ENCODE data around the gene SLC7A10. TPM values are rescaled to one million over a fixed set of nuclear protein-coding genes. Genes with fewer than 3 reads are reported as not detected.
A peak's percentile ranks its signal among the peaks of the same experiment; 100 is the strongest.

The SLC7A10 gene
- polyA plus RNA-seq, 1 donor (not counting 4 experiments of a cell fraction or from before 2014, with no cell fraction given), result not detected

GRCh38 chr19:33219261-33219815 lies 6.3 kb downstream of the SLC7A10 start:
- TF ChIP-seq, protein P1, sequence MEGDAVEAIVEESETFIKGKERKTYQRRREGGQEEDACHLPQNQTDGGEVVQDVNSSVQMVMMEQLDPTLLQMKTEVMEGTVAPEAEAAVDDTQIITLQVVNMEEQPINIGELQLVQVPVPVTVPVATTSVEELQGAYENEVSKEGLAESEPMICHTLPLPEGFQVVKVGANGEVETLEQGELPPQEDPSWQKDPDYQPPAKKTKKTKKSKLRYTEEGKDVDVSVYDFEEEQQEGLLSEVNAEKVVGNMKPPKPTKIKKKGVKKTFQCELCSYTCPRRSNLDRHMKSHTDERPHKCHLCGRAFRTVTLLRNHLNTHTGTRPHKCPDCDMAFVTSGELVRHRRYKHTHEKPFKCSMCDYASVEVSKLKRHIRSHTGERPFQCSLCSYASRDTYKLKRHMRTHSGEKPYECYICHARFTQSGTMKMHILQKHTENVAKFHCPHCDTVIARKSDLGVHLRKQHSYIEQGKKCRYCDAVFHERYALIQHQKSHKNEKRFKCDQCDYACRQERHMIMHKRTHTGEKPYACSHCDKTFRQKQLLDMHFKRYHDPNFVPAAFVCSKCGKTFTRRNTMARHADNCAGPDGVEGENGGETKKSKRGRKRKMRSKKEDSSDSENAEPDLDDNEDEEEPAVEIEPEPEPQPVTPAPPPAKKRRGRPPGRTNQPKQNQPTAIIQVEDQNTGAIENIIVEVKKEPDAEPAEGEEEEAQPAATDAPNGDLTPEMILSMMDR (optimal IDR thresholded peaks at IDR 0.05 in 1 of 3, IDR thresholded peaks at IDR 0.05 in 1 of 3, conservative IDR thresholded peaks at IDR 0.05 in 1 of 3; ENCODE audit: extremely low read depth in 1 of 3, insufficient read depth in 2 of 3, low read length in 3 of 3), result peak in 1 of 3 experiments; percentile 54
- no peak for TF ChIP-seq EZH2 (IDR thresholded peaks at IDR 0.05; ENCODE audit: low read length)
- no peaks in the 10 kb centered on the region for H3K4me1 ChIP-seq (ENCODE audit: control insufficient read depth, extremely low read depth, insufficient read depth, low read length)
- H3K9ac ChIP-seq (ENCODE audit: control insufficient read depth, extremely low read depth, insufficient read depth, low read length), result no peak overlapping the region
- no peaks in the 10 kb centered on the region for H3K79me2 ChIP-seq (ENCODE audit: control insufficient read depth, insufficient read depth, low read length)
- no peaks in the 10 kb centered on the region for H3K9me3 ChIP-seq (ENCODE audit: control insufficient read depth, low read depth, low read length)
- H3K27ac ChIP-seq (ENCODE audit: control insufficient read depth, insufficient read depth, low read length), result no peak overlapping the region
- dilution Hi-C loops (cut with MboI; ENCODE audit: extremely low pct_ligation_motif_present, low sequenced_read_pairs), result no loop called here
- no peak overlapping the region for H3K4me3 ChIP-seq (ENCODE audit: control insufficient read depth in 2 of 3, extremely low read depth in 1 of 3, insufficient read depth in 2 of 3, low read depth in 1 of 3, low read length in 3 of 3)
- FAIRE-seq, result no peak
- no peak overlapping the region for H3K4me2 ChIP-seq (ENCODE audit: control insufficient read depth, extremely low read depth, insufficient read depth, low read depth, low read length)
- no peak for DNase-seq (ENCODE audit: low read depth, low spot score)
- H3K9me1 ChIP-seq (ENCODE audit: control insufficient read depth, extremely low read depth, insufficient read depth, low read length), result no peaks in the 10 kb centered on the region
- no peak overlapping the region for H2AFZ ChIP-seq (ENCODE audit: control insufficient read depth, low read length)
- H3K27me3 ChIP-seq (ENCODE audit: control insufficient read depth, extremely low read depth, insufficient read depth, low read length), result peaks cover 15% of the 10 kb centered on the region
- H3K36me3 ChIP-seq (ENCODE audit: control insufficient read depth in 2 of 2, extremely low read depth in 1 of 2, insufficient read depth in 2 of 2, low read length in 2 of 2), result no peaks in the 10 kb centered on the region
- H4K20me1 ChIP-seq (ENCODE audit: control insufficient read depth, extremely low read depth, insufficient read depth, low read length), result no peaks in the 10 kb centered on the region

- TF ChIP-seq, protein P1 (optimal IDR thresholded peaks at IDR 0.05 in 1 of 3, IDR thresholded peaks at IDR 0.05 in 1 of 3, conservative IDR thresholded peaks at IDR 0.05 in 1 of 3; ENCODE audit: extremely low read depth in 1 of 3, insufficient read depth in 2 of 3, low read length in 3 of 3), result no peak
- TF ChIP-seq EZH2 (IDR thresholded peaks at IDR 0.05; ENCODE audit: low read length), result no peak
- dilution Hi-C loops (cut with MboI; ENCODE audit: extremely low pct_ligation_motif_present, low sequenced_read_pairs), result no loop called here
These were observed 7.8 kb downstream of the SLC7A10 start for GRCh38 chr19:33217881-33218280.

More at GRCh38 chr19:33217881-33218280, 7.8 kb downstream of the SLC7A10 start:
- no peak for DNase-seq (ENCODE audit: low read depth, low spot score)
- Histone ChIP-seq H3K4me2 (ENCODE audit: control insufficient read depth, extremely low read depth, insufficient read depth, low read depth, low read length) (no peak overlapping the region), H3K9me3 (ENCODE audit: control insufficient read depth, low read depth, low read length) (no peaks in the 10 kb centered on the region), H3K79me2 (ENCODE audit: control insufficient read depth, insufficient read depth, low read length) (no peaks in the 10 kb centered on the region), H4K20me1 (ENCODE audit: control insufficient read depth, extremely low read depth, insufficient read depth, low read length) (no peaks in the 10 kb centered on the region), H3K27me3 (ENCODE audit: control insufficient read depth, extremely low read depth, insufficient read depth, low read length) (peaks cover 8% of the 10 kb centered on the region), H3K27ac (ENCODE audit: control insufficient read depth, insufficient read depth, low read length) (no peak overlapping the region), H3K9ac (ENCODE audit: control insufficient read depth, extremely low read depth, insufficient read depth, low read length) (no peak overlapping the region), H3K4me3 (ENCODE audit: control insufficient read depth in 2 of 3, extremely low read depth in 1 of 3, insufficient read depth in 2 of 3, low read depth in 1 of 3, low read length in 3 of 3) (no peak overlapping the region), H3K9me1 (ENCODE audit: control insufficient read depth, extremely low read depth, insufficient read depth, low read length) (no peaks in the 10 kb centered on the region), H3K4me1 (ENCODE audit: control insufficient read depth, extremely low read depth, insufficient read depth, low read length) (no peaks in the 10 kb centered on the region), H3K36me3 (ENCODE audit: control insufficient read depth in 2 of 2, extremely low read depth in 1 of 2, insufficient read depth in 2 of 2, low read length in 2 of 2) (no peaks in the 10 kb centered on the region), H2AFZ (ENCODE audit: control insufficient read depth, low read length) (no peak overlapping the region)
- FAIRE-seq, result no peak

Measured in keratinocyte (primary cell).